ENCODE results near the gene ITGB5.
"Not testable (repeated sequence)": the region's sequence is repeated elsewhere in the genome, so short reads cannot be mapped to it uniquely, and the experiment has no call there.

The ITGB5 gene

GRCh38 chr3:124812291-124813265 is 74.6 kb downstream of the ITGB5 start:
- DNase-seq: peak in 1 of 2 experiments; percentile 17

GRCh38 chr3:124811436-124811835 is 75.7 kb downstream of the ITGB5 start:
- DNase-seq: no peak

- no peak for DNase-seq
Measured at GRCh38 chr3:124810970-124811369, 76.2 kb downstream of the ITGB5 start.

GRCh38 chr3:124809039-124809438 is 78.1 kb downstream of the ITGB5 start:
- no peak for DNase-seq

GRCh38 chr3:124805671-124806070 is 81.5 kb downstream of the ITGB5 start:
- DNase-seq: no peak

GRCh38 chr3:124804875-124805274 is 82.3 kb downstream of the ITGB5 start:
- DNase-seq: no peak

- DNase-seq: no peak
Measured at GRCh38 chr3:124802702-124803101, 84.5 kb downstream of the ITGB5 start.

- DNase-seq: no peak
Measured at GRCh38 chr3:124802061-124802698, 85.0 kb downstream of the ITGB5 start.

- DNase-seq: no peak
Measured at GRCh38 chr3:124800511-124801258, 86.5 kb downstream of the ITGB5 start.

- DNase-seq: no peak
Measured at GRCh38 chr3:124800076-124800475, 87.1 kb downstream of the ITGB5 start.

- DNase-seq: no peak
Measured at GRCh38 chr3:124799676-124800075, 87.5 kb downstream of the ITGB5 start.

- DNase-seq: peak in 1 of 2 experiments; percentile 12
Measured at GRCh38 chr3:124797426-124797945, 89.7 kb downstream of the ITGB5 start.

GRCh38 chr3:124796477-124796876 is 90.7 kb downstream of the ITGB5 start:
- no peak for DNase-seq

GRCh38 chr3:124793054-124793739 is 94.0 kb downstream of the ITGB5 start:
- DNase-seq: no peak

- DNase-seq: no peak
Measured at GRCh38 chr3:124792341-124793040, 94.7 kb downstream of the ITGB5 start.

GRCh38 chr3:124791639-124792151 is 95.5 kb downstream of the ITGB5 start:
- no peak for DNase-seq

- no peak for DNase-seq
Measured at GRCh38 chr3:124791142-124791541, 96.0 kb downstream of the ITGB5 start.

GRCh38 chr3:124789103-124789502 is 98.1 kb downstream of the ITGB5 start:
- DNase-seq: not testable (repeated sequence)

- DNase-seq: no peak
Measured at GRCh38 chr3:124788254-124788745, 98.9 kb downstream of the ITGB5 start.

GRCh38 chr3:124787476-124788195 is 99.5 kb downstream of the ITGB5 start:
- no peak for DNase-seq
